Heart right ventricle (tissue), 16 donors: ENCODE data around the gene MCTP1. TPM values are rescaled to one million over a fixed set of nuclear protein-coding genes. Genes with fewer than 3 reads are reported as not detected.

ENCODE experiments used
- ATAC-seq, 8 donors: fragments of 200-7000 bp; cut with Tn5 transposase; one replicate each; pipeline ENCODE4 v1.9.1; 2020; ENCODE audit warnings: mild to moderate bottlenecking in 8 of 8, moderate library complexity in 8 of 8, moderate number of reproducible peaks in 1 of 8
- DNase-seq, 2 donors: peaks; one replicate each; pipeline ENCODE4 v3.0.0-alpha.2; 2020
- H3K27ac ChIP-seq, 10 donors: fragments of 200-600 bp; sonication (generic) in 2 of 10; one replicate each; pipeline versions ENCODE4 v1.5.0 to v1.8.0; 2020 to 2022; ENCODE audit warnings: mild to moderate bottlenecking in 3 of 10
- H3K27me3 ChIP-seq, 7 donors: fragments of 200-600 bp; one replicate each; pipeline ENCODE4 v1.8.0; 2021 to 2022; ENCODE audit warnings: mild to moderate bottlenecking in 2 of 7
- H3K36me3 ChIP-seq, 9 donors: fragments of 200-600 bp; sonication (generic) in 1 of 9; one replicate each; pipeline versions ENCODE4 v1.5.0 to v1.8.0; 2020 to 2022; ENCODE audit warnings: mild to moderate bottlenecking in 2 of 9
- H3K4me1 ChIP-seq, 9 donors: fragments of 200-600 bp; sonication (generic) in 1 of 9; one replicate each; pipeline versions ENCODE4 v1.5.0 to v1.8.0; 2020 to 2022; ENCODE audit warnings: mild to moderate bottlenecking in 4 of 9
- H3K4me3 ChIP-seq, 10 donors: fragments of 200-600 bp; sonication (generic) in 2 of 10; one replicate each; pipeline versions ENCODE4 v1.5.0 to v1.8.0; 2020 to 2022; ENCODE audit warnings: mild to moderate bottlenecking in 7 of 10, moderate library complexity in 2 of 10
- H3K9me3 ChIP-seq, 11 donors: fragments of 200-600 bp in 10 of 11; sonication (generic) in 2 of 11; one replicate each; pipeline versions ENCODE4 v1.5.0 to v1.8.0; 2013 to 2022; ENCODE audit warnings: mild to moderate bottlenecking in 2 of 11, control low read depth in 1 of 11, moderate library complexity in 1 of 11
- WGBS, 2 donors: extraction: QIAGEN DNeasy Blood & Tissue Kit; methylation state at CpG; one replicate each; pipeline ENCODE4 v1.1.7; 2013; ENCODE audit warnings: inconsistent platforms in 1 of 2; 5-methylcytosine and 5-hydroxymethylcytosine counted together
- intact Hi-C, 10 donors: fragments of 100-400 bp; cut with DNase I; formaldehyde crosslinking; loops; one replicate each; pipeline versions ENCODE4 v1.11.1 to v1.14.2; 2022
- polyA plus RNA-seq, 2 donors: library from polyadenylated mRNA; stranded (reverse); fragments of 200-250 nt; gene quantifications; one replicate each; pipeline ENCODE4 v1.2.3, GENCODE V29; 2013
- total RNA-seq, 10 donors: library from RNA; stranded (reverse); fragmentation: NEBNext Ultra II Directional in 3 of 10; extraction: Animal tissue kit (Norgen Biotek cat#: 25700) in 3 of 10; gene quantifications; one replicate each; pipeline versions ENCODE4 v1.2.1 to v1.2.4, GENCODE V29; 2021 to 2023
- TF ChIP-seq, protein P1 (sequence below), 9 donors: fragments of 200-600 bp; sonication (generic) in 2 of 9; IDR thresholded peaks; one replicate each; pipeline versions ENCODE4 v1.5.0 to v1.8.0; 2021 to 2022; ENCODE audit warnings: antibody characterized with exemption in 9 of 9, mild to moderate bottlenecking in 5 of 9, moderate library complexity in 1 of 9
- donor health status: Arrhythmogenic right ventricular cardiomyopathy.
- donor health status: ischemic (EF 13 %, LVEDD 7.1; RV severe dilation, severe dysfunction).
- donor health status: healthy with polysubstance abuse.
- donor health status: DM: no; HTN: yes; CAD: no.
- donor health status: DM: no; HTN: no; CAD: no.
- donor health status: ischemic (EF 25% LVEDD 6.9; RV normal size, moderate dysfunction).
- donor health status: ischemic (EF 25% LVEDD 5.7; RV mildly dilated, moderate dysfunction).
- donor health status: healthy.
- donor health status: DM: yes; HTN: yes; CAD: no.
- donor health status: Ischemic cardiomyopathy.
- donor health status: ischemic (EF 35%, LVEDD 5.7; RV mildly dilated, moderate dysfunction).
- donor health status: nonischemic (EF 11% LVEDD 7.7; RV severe dilation, severe dysfunction).
- donor health status: DM: yes; HTN: yes; CAD: no.
- donor health status: PGD.
- donor health status: ischemic (EF 29% LVEDD 5.4; RV normal size, mild dysfunction).
- donor health status: nonischemic (EF 23%, LVEDD 6.1; RV moderate dilation, normal function).

Gene MCTP1
- total and polyA plus RNA-seq, 12 donors = 1.3 to 19.7 (median 5.3) TPM

DNA sequence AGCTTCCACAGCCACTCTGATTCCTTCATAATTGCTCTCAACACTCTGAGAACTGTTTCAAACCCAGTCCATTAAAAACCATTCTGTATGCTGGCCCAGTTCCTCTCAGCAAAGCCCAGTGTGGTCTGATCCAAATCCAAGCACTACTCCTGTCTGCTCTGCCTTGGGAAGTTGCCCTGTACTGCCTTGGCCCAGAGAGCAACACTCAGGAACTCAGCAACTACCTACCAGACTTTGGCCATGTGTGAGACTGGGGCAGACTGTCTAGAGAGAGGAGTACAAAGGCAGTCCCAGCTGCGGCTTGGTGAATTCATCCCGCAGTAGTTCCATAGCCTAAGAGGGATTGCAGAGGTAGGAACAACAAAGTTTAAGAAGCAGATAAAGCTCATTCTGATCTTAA lies 214.4 kb downstream of the MCTP1 start:
- intact Hi-C loops = no loop called here
- no peak overlapping the region for H3K4me3 ChIP-seq
- TF ChIP-seq, protein P1, sequence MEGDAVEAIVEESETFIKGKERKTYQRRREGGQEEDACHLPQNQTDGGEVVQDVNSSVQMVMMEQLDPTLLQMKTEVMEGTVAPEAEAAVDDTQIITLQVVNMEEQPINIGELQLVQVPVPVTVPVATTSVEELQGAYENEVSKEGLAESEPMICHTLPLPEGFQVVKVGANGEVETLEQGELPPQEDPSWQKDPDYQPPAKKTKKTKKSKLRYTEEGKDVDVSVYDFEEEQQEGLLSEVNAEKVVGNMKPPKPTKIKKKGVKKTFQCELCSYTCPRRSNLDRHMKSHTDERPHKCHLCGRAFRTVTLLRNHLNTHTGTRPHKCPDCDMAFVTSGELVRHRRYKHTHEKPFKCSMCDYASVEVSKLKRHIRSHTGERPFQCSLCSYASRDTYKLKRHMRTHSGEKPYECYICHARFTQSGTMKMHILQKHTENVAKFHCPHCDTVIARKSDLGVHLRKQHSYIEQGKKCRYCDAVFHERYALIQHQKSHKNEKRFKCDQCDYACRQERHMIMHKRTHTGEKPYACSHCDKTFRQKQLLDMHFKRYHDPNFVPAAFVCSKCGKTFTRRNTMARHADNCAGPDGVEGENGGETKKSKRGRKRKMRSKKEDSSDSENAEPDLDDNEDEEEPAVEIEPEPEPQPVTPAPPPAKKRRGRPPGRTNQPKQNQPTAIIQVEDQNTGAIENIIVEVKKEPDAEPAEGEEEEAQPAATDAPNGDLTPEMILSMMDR (IDR thresholded peaks at IDR 0.05) = no peak
- peak overlapping the region in 5 of 10 donors; percentile 1 to 74 (median 64) for H3K27ac ChIP-seq
- no peaks in the 10 kb centered on the region for H3K36me3 ChIP-seq
- H3K9me3 ChIP-seq = no peaks in the 10 kb centered on the region
- peaks cover 0 to 52% (median 16%) of the 10 kb centered on the region in 9 donors for H3K4me1 ChIP-seq
- no peaks in the 10 kb centered on the region for H3K27me3 ChIP-seq
- 87 to 95% methylated on average over 2 of the region's 2 CpGs for WGBS, 2 donors
- peak in 4 of 8 donors; percentile 36 to 49 (median 42) for ATAC-seq
- no peak for DNase-seq

GRCh38 chr5:95069948-95070347 lies 214.9 kb downstream of the MCTP1 start:
- ATAC-seq (peak in 6 of 8 donors; percentile 23 to 70 (median 56)), DNase-seq (no peak)
- Histone ChIP-seq H3K4me1 (peaks cover 0 to 47% (median 16%) of the 10 kb centered on the region in 9 donors), H3K27me3 (no peaks in the 10 kb centered on the region), H3K9me3 (no peaks in the 10 kb centered on the region), H3K27ac (peak overlapping the region in 7 of 10 donors; percentile 1 to 74 (median 63)), H3K36me3 (no peaks in the 10 kb centered on the region), H3K4me3 (no peak overlapping the region)
- intact Hi-C loops = no loop called here
- WGBS, 2 donors = 50 to 60% methylated on average over 5 of the region's 5 CpGs
- TF ChIP-seq, protein P1 (IDR thresholded peaks at IDR 0.05) = no peak

DNA sequence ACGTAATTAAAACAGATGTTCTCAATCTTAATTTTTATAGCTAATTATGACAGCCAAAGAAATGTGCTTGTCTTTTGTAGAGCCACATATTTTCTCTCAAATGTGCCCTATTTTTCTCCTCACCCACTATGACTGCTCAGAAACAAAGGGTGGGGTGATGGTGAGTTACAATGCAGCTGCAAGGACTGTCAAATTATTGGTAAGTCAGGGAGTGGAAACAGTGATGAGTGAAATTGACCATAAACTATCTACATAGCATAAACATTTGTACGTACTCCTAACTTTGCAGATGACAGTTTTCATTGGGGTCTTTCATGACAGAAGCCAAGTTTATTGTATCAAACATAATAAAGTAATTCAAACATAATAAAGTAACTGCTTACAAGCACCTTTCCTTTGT lies 215.9 kb downstream of the MCTP1 start:
- DNase-seq = no peak
- H3K27me3 ChIP-seq = no peaks in the 10 kb centered on the region
- WGBS, 2 donors = 59 to 66% methylated on average over 2 of the region's 2 CpGs
- peak in 3 of 8 donors; percentile 20 to 62 (median 33) for ATAC-seq
- intact Hi-C loops = no loop called here
- H3K4me1 ChIP-seq = peaks cover 0 to 42% (median 16%) of the 10 kb centered on the region in 9 donors
- H3K9me3 ChIP-seq = no peaks in the 10 kb centered on the region
- H3K36me3 ChIP-seq = no peaks in the 10 kb centered on the region
- H3K27ac ChIP-seq = peak overlapping the region in 8 of 10 donors; percentile 18 to 74 (median 58)
- TF ChIP-seq, protein P1 (IDR thresholded peaks at IDR 0.05) = no peak
- peak overlapping the region in 3 of 10 donors; percentile 25 to 37 (median 28) for H3K4me3 ChIP-seq

GRCh38 chr5:95068289-95068910 lies 216.5 kb downstream of the MCTP1 start:
- WGBS, 2 donors = 61 to 67% methylated on average over 7 of the region's 7 CpGs
- TF ChIP-seq, protein P1 (IDR thresholded peaks at IDR 0.05) = no peak
- Histone ChIP-seq H3K4me3 (peak overlapping the region in 6 of 10 donors; percentile 2 to 37 (median 17)), H3K4me1 (peaks cover 0 to 42% (median 16%) of the 10 kb centered on the region in 9 donors), H3K27ac (peak overlapping the region; percentile 18 to 74 (median 52)), H3K9me3 (no peaks in the 10 kb centered on the region), H3K27me3 (no peaks in the 10 kb centered on the region), H3K36me3 (no peaks in the 10 kb centered on the region)
- ATAC-seq (peak in 2 of 8 donors; percentile 7 to 26), DNase-seq (no peak)
- intact Hi-C loops = no loop called here
